HG02763 (cell line): Measurements from ENCODE around the gene USP20.
"Not testable (repeated sequence)": the region's sequence is repeated elsewhere in the genome, so short reads cannot be mapped to it uniquely, and the experiment has no call there.

Experiments
- ATAC-seq: cut with Tn5 transposase; IDR thresholded peaks from one replicate; pipeline ENCODE4 v1.9.1; 2021; ENCODE audit warnings: mild to moderate bottlenecking, moderate library complexity; ENCODE audit not compliant: unreplicated experiment

Gene USP20

DNA sequence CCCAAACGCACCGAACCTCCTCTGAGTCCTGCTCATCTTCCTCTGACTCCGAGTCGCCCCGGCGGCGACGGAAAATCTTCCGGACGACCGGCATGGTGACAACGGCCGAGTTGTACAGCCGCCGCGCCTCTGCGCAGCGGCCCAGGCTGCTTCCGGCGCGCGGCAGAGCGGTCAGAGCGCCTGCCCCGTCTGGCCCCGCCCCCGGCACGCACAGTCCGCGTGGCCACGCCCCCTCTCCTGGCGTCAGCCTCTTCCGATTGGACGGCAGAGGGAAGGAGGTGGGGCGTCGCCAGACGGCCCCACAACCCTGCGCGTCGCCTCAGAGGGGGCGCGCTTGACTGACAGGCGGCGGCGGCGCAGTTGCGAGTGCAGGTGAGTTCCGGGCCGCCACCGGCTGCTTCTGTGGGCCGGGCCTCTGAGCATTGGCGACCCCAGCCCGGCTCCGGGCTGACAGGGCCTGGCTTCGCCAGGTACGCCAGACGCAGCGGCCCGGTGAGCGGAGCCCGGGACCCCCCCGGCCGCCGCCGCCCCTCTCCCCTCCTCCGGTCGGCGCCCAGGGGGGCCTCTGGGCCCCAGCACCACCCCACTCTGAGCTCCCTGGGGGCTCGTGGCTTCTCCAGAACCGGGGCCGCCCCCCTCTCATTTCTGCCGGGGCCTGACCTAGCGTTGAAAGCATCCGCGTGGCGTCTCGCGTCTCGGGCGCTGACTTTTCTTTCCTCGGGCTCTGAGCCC lies at the start of gene USP20, which contains the start of gene C9orf78:
TSS of gene USP20 (plus strand) at position 331 of the 732 bp plus-strand sequence. CDS start 17,098 bp downstream, outside the sequence.
TSS of gene C9orf78 (minus strand) at position 148 of the 732 bp plus-strand sequence. CDS start at position 94, 54 bp downstream.
- peak; percentile 94 for ATAC-seq

DNA sequence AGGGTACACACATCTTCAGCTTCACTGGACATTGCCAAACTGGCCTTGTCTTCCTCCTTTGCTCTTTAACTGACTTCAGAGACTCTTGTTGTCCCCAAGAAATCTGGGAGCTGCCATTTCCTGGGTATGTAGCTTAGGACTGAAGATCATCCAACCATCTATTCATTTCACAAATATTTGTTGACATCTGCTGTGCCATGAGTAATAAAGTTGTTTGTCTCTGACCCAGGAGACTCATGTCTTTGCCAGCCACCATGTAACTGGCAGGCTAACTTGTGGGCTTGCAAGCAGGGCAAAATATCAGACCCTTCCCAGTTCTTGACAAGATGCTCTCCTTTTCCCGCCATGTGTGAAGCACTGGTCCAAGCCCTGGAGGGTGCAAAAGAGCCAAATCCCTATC lies 49.4 kb upstream of the USP20 start:
- no peak for ATAC-seq

DNA sequence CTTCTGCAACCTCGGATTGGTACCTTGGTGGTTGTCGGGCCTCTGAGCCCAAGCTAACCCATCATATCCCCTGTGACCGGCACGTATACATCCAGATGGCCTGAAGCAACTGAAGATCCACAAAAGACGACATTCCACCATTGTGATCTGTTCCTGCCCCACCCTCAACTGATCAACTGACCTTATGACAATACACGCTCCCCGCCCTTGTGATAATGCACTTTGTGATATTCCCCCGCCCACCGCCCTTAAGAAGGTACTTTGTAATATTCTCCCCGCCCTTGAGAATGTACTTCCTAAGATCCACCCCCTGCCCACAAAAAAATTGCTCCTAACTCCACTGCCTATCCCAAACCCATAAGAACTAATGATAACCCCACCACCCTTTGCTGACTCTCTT lies 48.8 kb upstream of the USP20 start:
- ATAC-seq: no peak

DNA sequence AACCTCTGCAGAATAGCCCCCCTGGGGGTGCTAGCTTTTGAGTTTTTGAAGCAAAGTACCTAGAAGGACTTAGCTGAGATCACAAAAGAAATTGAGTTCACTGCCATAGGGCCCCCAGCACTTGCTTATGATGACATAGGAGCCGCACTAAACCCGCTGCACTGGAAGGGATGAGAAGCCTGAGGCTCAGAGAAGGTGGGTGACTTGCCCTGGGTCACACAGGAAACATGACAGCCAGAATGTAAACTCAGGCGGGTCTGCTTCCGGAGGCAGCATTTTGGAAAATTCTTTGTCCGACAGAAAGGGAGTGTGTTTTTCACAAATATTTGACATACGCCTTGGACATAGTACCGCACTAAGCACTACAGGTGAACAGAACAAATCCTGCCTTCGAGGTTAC lies 40.7 kb upstream of the USP20 start:
- no peak for ATAC-seq

DNA sequence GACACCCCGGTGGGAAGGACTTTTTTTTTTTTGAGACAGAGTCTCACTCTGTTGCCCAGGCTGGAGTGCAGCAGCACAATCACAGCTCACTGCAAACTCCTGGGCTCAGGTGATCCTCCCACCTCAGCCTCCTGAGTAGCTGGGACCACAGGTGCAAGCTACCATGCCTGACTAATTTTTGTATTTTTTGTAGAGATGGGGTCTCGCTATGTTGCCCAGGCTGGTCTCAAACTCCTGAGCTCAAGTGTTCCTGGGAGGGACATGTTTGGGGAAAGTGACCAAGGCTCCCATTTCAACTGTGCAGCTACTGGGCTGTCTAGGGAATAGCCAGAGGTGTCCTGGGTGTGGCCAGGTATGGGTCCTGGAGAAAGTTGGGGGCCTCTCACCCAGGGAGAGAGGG lies 39.2 kb upstream of the USP20 start:
- not testable (repeated sequence) for ATAC-seq

DNA sequence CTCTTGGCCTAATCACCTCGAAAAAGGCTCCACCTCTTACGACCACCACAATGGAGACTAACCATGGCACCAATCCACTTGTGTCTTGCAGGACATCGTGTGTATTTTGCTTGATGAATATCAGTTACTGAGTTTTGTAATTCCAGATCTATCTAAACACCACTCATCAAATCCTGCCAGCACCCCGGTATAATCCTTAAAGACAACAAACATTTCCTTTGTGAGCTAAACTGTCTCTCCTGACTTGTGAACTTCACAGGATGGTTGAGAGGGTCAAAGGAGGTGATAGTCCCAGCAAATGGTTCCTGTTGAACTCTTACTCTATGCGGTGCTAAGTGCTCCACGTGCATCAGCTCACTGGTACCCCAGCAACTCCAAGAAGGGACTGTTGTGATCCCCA lies 36.3 kb upstream of the USP20 start:
- ATAC-seq: no peak

DNA sequence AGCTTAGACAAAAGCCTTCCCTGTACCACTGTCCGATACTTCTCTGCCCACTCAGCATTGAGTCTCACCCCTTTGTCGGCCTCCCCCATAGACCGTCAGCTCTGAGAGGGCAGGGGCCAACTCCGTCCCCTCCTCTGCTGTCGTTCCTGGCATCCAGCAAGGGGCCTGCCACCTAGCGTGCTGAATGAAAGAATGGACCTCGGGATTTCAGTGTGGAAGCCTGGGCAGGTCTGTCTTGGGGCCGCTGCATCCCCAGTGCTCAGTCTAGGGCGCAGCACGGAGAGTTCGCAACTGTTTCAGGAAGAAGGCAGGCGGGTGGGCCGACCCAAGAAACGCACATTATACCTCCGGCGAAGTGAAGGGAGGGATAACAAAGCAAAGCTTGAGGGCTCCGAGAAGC lies 33.8 kb upstream of the USP20 start:
- ATAC-seq: no peak

DNA sequence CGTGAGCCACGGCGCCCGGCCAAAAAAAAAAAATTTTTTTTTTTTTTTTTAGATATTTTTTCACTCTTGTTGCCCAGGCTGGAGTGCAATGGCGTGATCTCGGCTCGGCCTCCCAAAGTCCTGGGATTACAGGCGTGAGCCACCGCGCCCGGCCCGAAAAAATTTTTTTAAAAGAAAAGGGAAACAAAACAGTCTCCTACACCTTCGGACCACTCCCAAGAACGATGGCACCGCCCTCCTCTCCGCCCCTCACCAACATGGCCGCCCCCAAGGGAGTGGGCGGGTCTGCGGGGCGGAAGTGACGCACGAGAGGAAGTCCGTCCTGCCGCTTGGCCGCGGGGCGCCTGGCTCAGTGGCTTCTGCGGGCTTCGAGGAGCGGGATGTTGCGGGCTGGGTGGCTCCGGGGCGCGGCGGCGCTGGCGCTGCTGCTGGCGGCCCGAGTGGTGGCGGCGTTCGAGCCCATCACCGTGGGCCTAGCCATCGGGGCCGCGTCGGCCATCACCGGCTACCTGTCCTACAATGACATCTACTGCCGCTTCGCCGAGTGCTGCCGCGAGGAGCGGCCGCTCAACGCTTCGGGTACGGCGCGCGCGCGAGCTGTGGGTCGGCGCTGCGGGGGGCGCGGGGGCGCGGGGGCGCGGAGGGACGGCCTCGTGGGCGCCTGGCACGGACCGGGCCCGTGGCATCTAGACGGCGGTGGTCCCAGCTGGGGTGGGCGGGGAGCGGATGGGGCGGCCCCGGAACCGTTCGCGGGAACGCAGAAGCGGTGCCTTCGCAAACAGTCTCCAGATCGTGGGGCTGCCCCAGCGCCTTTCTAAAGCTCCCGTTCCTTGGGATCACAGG lies 32.2 kb upstream of the USP20 start, which contains the start of gene TOR1B:
TSS of gene TOR1B (plus strand) at position 352 of the 843 bp plus-strand sequence. CDS start at position 381, 29 bp downstream.
- peak; percentile 84 for ATAC-seq

DNA sequence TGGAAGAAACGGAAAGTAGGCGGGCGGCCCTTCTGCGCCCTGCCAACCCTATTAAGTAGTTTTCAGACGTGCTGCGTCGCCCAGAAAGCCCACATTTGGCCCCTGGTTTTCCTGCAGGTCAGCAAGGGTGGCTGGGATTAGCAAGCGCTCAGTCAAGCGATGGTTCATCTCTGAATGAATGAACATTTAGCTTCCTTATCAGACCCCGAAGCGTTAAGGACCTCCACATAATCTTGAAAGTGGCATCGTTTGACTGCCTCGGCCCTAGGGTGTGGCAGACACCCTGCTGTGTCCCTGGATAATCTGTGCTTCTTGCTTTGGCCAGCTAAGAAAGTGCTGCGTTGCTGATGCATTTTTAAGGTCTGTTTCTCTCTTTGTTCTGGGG lies 31.6 kb upstream of the USP20 start:
- no peak for ATAC-seq

DNA sequence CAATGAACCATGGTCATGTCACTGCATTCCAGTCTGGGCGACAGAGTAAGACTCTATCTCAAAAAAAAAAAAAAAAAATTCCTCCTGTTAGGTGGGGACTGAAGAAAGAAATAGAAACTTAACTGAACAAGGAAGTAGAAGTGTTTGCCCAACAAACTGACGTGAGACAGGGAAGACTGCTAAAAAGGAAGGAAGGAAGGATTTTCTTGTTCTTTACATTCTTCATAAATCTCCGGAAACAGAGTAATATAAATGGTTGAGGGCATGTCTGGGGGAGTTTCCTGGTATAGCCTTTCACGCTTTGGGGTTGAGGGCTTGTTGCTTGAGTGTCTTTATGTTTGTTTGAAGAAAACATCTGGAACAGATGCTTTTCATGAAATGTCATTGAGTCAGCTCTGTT lies 29.2 kb upstream of the USP20 start:
- ATAC-seq: no peak

DNA sequence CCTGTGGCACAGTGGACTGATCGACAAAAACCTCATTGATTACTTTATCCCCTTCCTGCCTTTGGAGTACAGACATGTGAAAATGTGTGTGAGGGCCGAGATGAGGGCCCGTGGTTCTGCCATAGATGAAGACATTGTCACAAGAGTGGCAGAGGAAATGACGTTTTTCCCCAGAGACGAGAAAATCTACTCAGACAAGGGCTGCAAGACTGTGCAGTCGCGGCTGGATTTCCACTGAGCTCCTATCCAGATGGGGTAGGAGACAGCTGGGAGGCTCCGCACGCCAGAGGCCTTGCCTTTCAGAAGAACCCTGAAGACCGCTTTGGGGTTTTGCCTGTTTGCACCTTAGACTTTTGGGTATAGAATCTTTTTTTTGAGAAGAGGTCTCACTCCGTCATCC lies 25.9 kb upstream of the USP20 start:
- ATAC-seq: no peak

DNA sequence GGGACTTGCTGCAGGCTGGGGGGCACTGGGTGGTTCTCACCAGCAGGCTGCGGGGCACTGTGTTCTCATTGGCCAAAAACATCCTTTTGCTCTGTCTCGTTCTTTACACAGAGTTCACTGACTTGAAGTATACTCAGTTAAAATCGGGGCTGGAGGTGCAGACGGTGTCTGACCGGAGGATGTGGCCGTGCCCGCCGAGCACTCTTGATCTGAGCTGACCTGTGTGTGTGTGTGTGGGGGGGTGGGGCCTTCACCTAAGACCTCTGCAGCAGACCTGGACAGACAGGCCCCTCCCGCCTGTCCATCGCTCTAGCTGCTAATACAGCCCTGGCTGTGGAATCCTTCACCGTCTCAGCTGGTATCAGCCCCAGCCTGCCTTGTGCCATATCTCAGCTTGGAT lies 25.1 kb upstream of the USP20 start:
- ATAC-seq: no peak

DNA sequence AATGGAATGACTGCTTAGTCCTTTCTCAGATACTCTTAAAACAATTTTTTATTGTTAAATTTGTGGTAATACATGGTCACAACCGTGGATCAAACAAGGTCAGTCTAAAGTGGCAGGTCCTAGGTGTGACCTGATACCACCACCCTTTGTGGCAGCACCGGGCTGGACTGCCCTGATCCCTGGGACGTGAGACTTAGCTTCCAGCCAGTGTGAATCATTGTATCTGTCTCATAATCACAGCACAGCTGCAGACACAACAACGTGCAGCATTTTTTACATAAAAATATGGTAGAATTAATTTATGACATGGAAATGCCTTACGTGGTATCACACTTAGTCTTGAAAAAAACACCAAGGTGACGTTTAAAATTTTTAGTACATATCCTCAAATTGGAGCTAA lies 24.5 kb upstream of the USP20 start:
- no peak for ATAC-seq

DNA sequence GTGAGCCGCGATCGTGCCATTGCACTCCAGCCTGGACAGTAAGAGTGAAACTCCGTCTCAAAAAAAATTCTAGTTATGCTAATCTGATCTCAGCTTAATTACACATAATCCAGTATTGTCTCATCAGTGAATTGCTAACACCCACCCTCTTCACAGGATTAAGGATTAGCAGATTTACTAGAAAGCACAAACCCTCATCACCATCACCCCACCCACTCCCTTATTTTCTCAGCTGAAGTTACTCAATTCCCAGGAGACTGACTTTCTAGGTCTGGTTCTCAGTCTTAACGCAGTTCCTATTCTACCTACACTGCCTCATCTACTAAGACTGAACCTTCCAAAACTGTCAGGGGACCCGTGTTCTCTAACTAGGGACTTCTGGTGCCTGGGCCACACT lies 23.3 kb upstream of the USP20 start:
- no peak for ATAC-seq

DNA sequence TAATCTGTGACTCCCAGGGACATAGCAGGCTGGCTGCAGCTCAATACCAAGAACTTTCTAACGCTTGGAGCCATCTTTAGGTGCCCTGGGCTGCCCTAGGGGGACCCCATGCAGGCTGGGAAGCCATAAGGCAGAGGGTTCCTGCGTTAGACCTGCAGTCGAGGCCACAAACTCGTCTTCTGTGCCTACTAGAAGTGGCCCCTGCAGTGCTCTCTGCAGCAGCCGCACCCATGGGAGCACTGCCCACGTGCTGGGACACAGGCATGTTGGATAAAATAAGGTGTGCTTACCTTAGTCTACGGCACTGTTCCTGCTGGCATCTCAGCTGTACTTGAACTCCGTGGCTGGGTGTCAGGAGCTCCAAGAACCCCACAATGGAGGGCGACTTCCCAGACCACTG lies 22.9 kb upstream of the USP20 start:
- ATAC-seq: no peak

DNA sequence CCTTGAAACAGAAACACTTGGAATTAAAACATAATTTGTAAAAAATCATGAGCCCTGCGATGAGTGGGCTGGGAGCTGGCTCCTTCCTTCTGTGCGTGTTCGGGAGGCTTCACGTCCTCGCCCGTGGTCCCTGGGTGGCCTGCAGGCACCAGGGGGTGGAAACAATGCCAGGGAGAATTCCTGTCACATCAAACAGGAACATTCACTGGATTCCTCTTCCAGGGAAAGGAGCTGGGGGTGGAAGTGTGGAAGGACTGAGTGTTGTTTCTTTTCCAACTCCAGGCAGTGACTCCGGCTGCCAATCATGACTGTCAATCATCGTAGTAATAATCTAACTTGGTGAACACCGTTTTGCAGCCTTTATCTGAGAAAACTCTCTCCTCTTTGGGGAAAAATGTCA lies 21.6 kb upstream of the USP20 start:
- no peak for ATAC-seq

DNA sequence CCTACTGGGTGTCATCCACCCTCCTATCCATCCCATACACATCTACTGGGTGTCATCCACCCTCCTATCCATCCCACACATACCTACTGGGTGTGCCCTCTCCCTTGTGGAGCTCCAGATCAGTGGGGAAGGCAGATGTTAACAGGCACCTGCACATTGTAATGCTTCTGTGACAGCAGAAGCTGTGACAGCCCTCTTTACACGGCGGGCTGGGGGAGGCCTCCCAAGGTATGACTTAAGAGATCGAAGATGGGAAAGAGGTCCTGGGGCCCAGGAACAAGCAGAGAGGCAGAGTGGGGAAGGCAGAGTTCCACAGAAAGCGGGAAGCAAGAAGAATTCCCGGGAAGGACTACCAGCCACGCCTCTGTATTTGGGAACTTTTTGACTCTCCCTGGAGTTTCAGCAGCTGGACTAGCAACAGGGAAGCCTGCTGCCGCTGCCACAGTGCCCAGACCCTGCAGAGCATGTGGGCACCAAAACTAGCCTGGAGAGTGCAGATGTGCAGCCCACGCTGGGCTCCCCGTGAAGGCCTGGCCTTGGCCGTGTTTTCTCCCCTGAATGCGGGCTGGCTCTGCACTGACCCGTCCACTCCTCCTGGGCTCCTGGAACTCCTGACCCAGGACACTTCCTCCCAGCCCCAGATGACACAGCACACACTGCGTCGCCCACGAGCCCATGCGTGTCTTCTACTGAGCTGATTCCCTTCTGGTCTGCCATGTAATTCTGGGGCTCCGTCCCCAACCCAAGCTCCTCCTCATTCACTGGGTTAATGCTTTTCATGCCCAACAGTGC lies 20.6 kb upstream of the USP20 start:
- ATAC-seq: no peak

DNA sequence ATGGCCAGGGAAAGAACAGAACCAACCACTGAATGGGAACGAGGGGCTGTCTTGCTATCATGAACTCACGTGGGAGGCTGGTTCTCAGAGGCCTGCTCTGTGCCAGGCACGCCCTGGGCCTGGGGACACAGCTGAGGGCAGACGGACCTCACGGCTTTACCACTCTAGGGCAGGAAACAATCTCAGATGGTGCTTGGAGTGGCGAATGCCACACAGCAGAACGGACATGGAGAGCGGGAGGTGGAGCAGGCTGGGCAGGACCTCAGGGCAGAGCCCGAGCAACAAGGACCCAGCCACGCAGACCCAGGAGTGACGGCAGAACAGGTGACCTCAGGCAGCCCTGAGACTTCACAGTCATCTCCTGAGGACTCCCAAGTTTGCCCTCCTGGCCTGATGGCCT lies 20.0 kb upstream of the USP20 start:
- no peak for ATAC-seq

DNA sequence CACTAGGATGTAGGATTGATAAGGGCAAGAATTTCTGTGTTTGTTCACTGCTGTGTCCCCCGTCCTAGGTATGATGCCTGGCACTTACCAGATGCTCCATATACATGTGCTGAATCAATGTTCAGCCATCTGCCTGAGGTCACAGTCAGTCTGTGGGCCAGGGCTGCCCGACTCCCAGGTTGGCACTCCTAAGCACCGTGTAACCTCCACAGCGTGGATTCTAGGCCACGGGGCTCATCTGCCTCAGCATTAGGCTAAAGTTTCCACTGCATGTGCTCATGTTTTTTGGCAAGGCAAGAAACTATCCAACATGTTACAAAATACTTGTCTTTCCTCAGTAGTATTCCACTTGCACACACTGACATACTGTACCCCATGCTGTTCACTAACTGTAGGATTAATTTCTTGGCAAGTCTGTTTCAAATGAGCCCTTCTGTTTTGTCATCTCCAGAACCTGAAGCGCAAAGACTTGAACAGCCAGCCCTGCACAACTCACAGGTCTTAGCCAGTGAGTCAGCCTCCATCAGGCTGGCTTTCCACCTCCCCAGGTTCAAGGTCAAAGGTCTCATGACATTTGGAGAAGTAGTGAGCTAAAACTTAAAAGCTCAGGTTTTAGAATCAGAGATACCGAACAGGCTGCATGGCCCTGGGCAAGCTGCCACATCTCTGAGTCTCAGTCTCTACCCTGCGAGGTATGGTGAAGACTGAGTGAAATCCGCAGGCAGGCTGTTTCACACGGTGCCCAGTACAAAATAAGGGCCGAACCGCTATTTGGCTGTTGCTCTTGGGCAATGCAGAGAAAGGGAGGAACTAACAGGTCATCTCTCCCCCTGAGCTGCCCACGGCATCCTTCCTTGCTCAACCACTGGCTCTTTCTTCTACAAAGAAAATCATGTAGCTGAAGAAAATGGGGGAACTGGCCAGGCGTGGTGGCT lies 18.5 kb upstream of the USP20 start:
- no peak for ATAC-seq

DNA sequence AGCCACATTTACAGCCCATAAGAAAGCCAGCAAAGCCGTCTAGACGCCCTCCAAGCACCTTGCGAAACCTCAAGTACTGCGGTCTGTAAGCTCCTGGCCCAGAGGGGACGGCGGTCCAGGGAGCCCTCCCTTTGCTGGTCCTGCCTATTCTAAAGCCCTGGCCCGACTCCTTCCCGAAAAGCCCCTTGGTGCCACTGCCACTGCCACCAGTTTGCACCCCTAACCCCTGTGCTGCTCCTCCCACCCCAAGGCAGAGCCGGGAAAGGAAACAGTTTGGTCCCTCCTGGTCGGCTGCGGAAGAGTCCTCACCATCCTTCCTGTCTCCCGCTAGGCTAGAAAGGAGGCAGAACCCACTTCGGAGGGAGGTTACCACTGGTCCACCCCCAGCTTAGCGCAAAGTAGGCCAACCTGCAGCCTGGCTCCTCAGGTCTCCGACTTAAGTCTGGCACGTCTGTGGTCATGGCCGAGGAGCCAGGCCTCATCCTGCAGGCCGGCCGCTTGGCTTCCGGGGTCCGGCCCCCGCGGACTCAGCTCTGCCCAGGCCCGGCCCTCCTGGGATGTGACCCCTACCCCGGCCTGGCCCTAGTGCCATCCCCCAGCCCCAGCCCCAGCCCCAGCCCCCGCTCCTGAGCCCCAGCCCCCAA lies 12.2 kb upstream of the USP20 start:
- no peak for ATAC-seq
